ENCODE measurements around the gene OXSR1.
A peak's percentile ranks its signal among the peaks of the same experiment; 100 is the strongest.

The OXSR1 gene

DNA sequence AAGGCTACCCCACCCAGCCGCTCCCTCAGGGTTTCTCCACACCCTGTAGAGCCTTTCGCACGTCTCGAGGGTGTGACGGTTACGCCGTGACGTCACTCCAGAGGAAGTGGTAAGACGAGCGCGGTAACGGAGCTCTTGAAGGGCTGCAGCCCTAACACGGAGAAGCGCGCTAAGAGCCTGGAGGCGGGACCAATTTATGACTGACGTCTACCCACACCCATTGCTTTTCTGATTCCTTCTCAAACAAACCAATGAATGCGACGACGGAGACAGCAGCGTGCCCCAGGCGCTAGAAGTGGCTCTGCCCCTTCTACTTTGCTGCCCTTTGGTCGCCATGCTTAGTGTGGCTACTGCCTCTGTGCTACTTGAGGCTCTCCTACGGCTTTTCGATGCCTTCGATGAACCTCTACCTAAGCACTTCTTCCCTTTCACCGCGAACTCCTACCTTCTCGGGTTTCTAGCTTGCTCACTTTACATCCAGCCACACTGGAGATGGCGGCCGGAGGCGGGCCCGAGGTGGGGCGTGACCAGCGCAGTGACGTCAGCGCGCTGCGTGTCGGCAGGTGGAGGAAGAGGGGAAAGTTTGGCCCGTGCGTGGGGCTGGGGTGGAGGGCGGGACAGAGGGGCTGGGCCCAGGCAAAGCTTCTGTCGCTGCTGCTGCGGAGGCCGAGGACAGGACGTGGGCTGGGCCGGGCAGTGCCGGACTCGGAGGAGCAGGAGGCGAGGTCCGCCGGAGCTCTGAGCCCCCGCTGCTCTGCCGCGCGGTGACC, at the start of gene OXSR1:
Gene OXSR1 (plus strand): TSS at position 586 of the 770 bp plus-strand sequence. CDS start 340 bp downstream, outside the sequence.
- peak within 1 kb of the TSS; percentile 82 to 98 (median 92) for H3K9ac ChIP-seq
- H4K20me1 ChIP-seq: peaks cover 13 to 40% (median 35%) of the 10 kb centered on the region in 11 experiments; a peak in 19 of 22 replicates
- H3K4me3 ChIP-seq: peak within 1 kb of the TSS; percentile 89 to 97 (median 93)
- peak within 1 kb of the TSS; percentile 80 to 99 (median 96) for H3K4me2 ChIP-seq
- peak within 1 kb of the TSS; percentile 92 to 100 (median 96) for H3K27ac ChIP-seq
- no peaks in the 10 kb centered on the region; a peak in 1 of 22 replicates for H3K9me3 ChIP-seq (replicated peaks in 1 of 11)
- H3K4me1 ChIP-seq: peaks cover 28 to 57% (median 36%) of the 10 kb centered on the region in 10 experiments
- TF ChIP-seq Cebpa-rat (IDR thresholded peaks at IDR 0.05): no peak
- no peaks in the 10 kb centered on the region for H3K27me3 ChIP-seq
- 0 out of 22 replicates have a peak, but pooled peaks cover 0 to 6% (median 0%) of the 10 kb centered on the region in 11 experiments for H3K36me3 ChIP-seq

DNA sequence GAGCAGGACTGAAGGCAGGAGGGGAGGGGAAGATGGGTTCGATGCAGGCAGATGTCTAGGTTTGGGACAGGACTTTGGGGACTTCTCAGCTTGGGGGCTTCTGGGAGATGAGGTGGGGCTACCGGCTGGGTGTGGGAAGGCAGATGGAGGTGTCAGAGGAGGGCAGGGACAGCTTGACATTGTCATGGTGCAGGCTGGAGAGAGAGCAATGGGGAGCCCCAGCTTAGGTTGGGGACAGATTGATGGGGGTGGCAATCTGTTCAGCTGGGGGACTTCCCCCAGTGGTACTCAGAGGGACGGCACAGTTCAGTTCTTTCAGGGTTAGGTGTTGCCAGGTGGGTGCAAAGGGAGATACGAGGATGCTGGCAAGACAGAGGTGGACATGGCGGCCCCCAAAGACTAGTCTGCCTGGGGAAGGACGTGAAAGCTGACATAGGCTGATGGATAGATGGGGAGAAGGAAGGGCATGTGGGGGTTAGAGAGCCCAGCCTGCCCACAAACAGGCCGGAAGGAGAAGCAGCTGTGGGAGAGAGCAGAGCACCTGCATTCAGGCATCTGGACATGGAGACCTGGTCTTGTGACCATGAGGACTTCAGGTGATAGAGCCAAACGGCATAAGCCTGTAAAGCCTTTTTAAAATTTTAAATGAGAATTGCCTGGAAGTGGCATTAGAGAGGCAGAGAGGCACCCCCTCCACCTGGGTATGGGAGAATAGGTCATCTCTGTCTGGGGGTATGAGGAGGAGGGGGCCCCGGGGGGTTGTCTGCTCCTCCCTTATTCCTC, 49.5 kb upstream of the OXSR1 start:
- H3K4me3 ChIP-seq: peak overlapping the region in 1 of 10 experiments; percentile 39; a peak in 1 of 20 replicates
- no peaks in the 10 kb centered on the region for H3K9me3 ChIP-seq (replicated peaks in 1 of 11)
- H3K4me2 ChIP-seq: peak overlapping the region; percentile 29 to 95 (median 84)
- TF ChIP-seq Cebpa-rat (IDR thresholded peaks at IDR 0.05): no peak
- peaks cover 11 to 32% (median 21%) of the 10 kb centered on the region in 11 experiments for H3K36me3 ChIP-seq
- H3K27ac ChIP-seq: peak overlapping the region in 8 of 11 experiments; percentile 18 to 72 (median 50); a peak in 13 of 22 replicates
- H3K9ac ChIP-seq: peak overlapping the region in 8 of 11 experiments; percentile 30 to 66 (median 54); a peak in 13 of 22 replicates
- H3K27me3 ChIP-seq: peaks cover 0 to 18% (median 0%) of the 10 kb centered on the region in 11 experiments; a peak in 1 of 22 replicates
- peaks cover 0 to 66% (median 34%) of the 10 kb centered on the region in 11 experiments; a peak in 20 of 22 replicates for H4K20me1 ChIP-seq
- H3K4me1 ChIP-seq: peaks cover 22 to 43% (median 41%) of the 10 kb centered on the region in 10 experiments

DNA sequence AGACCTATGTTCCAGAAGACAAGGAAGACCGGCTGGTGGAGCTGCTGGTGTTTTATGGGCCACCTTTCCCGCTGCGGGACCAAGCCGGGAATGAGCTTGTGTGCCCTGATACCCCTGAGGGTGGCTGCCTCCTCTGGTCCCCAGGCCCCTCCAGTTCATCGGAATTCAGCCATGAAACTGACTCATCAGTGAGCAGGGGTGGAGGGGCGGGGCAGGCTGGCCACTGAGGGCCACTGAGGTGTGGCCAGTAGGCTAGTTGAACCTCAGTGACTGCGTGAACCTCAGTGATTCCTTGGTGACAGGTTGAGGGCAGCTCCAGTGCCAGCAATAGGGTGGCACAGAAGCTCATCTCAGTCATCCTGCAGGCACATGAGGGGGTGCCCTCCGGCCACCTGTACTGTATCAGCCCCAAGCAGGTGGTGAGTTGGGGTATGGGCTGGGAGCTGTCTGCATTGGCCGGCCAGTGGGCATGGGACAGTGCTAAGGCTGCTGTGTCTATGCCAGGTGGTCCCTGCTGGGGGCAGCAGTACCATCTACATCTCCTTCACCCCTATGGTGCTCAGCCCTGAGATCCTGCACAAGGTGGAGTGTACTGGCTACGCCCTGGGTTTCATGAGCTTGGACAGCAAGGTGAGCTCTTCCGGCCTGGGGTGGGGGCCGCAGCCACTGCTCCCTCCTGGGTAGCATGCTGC, 48.7 kb upstream of the OXSR1 start:
- Histone ChIP-seq H3K9ac (peak overlapping the region in 1 of 11 experiments; percentile 56; a peak in 1 of 22 replicates), H4K20me1 (peaks cover 2 to 74% (median 42%) of the 10 kb centered on the region in 11 experiments; a peak in 20 of 22 replicates), H3K27ac (peak overlapping the region in 1 of 11 experiments; percentile 72; a peak in 1 of 22 replicates), H3K4me1 (peaks cover 22 to 40% (median 37%) of the 10 kb centered on the region in 10 experiments), H3K4me2 (peak overlapping the region; percentile 29 to 95 (median 84); a peak in 21 of 22 replicates), H3K4me3 (no peak overlapping the region), H3K27me3 (peaks cover 0 to 18% (median 0%) of the 10 kb centered on the region in 11 experiments; a peak in 1 of 22 replicates), H3K9me3 (replicated peaks in 1 of 11) (no peaks in the 10 kb centered on the region), H3K36me3 (peaks cover 19 to 40% (median 28%) of the 10 kb centered on the region in 11 experiments)
- no peak for TF ChIP-seq Cebpa-rat (IDR thresholded peaks at IDR 0.05)

DNA sequence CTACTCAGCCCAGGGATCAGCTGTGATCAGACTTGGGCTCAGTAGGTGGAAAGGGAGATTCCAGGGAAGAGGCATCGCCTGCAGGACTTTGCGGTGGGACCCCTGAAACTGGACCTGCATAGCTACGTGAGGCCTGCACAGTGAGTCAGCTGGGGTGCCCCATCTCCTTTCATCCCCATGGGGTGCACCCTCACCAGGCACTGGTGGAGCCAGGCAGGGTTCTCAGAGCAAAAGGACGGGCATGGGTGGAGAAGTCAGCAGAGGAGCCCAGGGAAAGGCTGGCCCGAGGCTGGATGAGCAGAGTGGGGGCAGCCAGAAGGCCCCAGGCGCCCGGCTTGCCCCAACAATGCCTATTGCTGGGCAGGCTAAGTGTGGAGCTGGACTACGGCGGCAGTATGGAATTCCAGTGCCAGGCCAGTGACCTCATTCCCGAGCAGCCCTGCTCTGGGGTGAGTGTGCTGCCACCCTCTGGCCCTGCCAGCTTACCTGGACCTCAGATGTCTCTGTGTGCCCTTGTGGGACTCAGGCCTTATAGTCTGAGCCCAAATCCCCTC, 48.1 kb upstream of the OXSR1 start:
- no peak for TF ChIP-seq Cebpa-rat (IDR thresholded peaks at IDR 0.05)
- Histone ChIP-seq H3K27me3 (peaks cover 0 to 18% (median 0%) of the 10 kb centered on the region in 11 experiments; a peak in 1 of 22 replicates), H3K36me3 (peaks cover 25 to 46% (median 35%) of the 10 kb centered on the region in 11 experiments), H3K9ac (no peak overlapping the region), H4K20me1 (peaks cover 8 to 80% (median 48%) of the 10 kb centered on the region in 11 experiments; a peak in 20 of 22 replicates), H3K4me3 (no peak overlapping the region), H3K27ac (no peak overlapping the region), H3K4me1 (peaks cover 22 to 36% (median 34%) of the 10 kb centered on the region in 10 experiments), H3K9me3 (replicated peaks in 1 of 11) (no peaks in the 10 kb centered on the region), H3K4me2 (peak overlapping the region in 8 of 11 experiments; percentile 36 to 95 (median 84); a peak in 10 of 22 replicates)

DNA sequence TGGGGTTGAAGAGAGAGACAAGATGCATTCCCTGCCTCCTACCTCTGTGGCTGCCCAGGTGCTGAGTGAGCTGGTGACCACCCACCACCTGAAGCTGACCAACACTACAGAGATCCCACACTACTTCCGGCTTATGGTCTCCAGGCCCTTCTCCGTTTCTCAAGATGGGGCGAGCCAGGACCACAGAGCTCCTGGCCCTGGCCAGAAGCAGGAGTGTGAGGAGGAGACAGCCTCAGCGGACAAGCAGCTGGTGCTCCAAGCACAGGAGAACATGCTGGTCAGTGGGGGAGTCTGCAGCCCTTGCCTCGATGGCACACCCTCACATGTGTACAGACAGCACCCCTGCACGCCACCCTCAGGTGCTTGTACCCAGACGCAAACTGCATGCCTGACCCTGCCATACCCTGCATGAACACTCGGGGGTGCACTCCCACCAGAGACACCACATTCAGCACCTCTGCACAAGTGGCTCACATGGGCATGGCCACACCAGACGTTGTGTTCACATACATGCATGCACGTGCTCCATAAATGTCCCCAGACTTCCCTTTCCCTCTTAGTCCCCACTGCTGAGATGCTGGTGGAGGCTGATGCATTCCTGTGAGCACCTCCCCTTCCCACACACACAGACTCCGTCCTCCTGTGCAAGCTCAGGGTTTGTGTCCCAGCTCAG, 47.5 kb upstream of the OXSR1 start:
- H3K36me3 ChIP-seq: peaks cover 31 to 53% (median 41%) of the 10 kb centered on the region in 11 experiments
- no peak overlapping the region for H3K4me3 ChIP-seq
- no peak overlapping the region for H3K4me2 ChIP-seq
- H3K9me3 ChIP-seq (replicated peaks in 1 of 11): no peaks in the 10 kb centered on the region
- peaks cover 22 to 36% (median 34%) of the 10 kb centered on the region in 10 experiments for H3K4me1 ChIP-seq
- no peak for TF ChIP-seq Cebpa-rat (IDR thresholded peaks at IDR 0.05)
- H3K27me3 ChIP-seq: peaks cover 0 to 18% (median 0%) of the 10 kb centered on the region in 11 experiments; a peak in 1 of 22 replicates
- no peak overlapping the region for H3K9ac ChIP-seq
- H3K27ac ChIP-seq: no peak overlapping the region
- peaks cover 10 to 86% (median 52%) of the 10 kb centered on the region in 11 experiments; a peak in 20 of 22 replicates for H4K20me1 ChIP-seq

DNA sequence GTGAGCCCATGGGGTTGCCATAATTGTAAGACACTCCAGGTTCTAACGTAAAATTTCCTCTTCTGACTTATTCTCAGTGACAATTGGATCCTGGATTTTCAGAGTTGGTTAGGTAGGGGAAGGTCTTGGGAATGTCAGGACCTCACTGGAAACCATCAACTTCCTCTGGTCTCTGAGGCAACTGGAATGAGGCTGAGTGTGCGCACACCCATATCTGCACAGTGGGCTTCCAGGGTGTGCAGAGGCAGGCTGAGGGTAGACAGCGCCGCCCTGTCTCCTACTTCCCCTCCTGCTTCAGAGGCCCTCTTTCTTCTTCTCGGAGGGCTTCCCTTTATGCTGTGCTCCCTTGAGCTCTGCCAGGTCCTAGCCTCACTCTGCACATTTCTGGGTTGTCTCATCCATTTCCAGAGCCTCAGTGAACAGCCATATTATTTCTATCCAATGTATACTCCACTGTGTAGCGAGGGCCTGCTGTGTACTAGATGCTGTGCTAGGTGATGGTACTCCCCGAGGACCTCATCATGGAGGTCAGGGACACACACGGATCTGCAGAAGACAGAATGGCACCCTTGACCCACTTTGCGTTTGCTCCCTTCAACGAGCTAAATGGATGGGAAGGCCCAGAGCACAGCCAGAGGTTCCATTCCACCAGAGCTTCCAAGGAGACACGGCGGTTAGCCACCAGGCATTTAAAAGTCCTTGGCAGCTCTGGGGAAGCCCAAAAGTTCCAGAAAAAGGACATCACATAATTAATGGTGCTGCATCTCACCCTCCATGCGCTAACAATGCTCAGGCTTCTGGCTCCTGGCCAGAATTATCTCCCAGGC, 46.7 kb upstream of the OXSR1 start:
- Histone ChIP-seq H3K27me3 (peaks cover 0 to 18% (median 0%) of the 10 kb centered on the region in 11 experiments; a peak in 1 of 22 replicates), H3K9ac (no peak overlapping the region), H3K4me1 (peaks cover 22 to 36% (median 34%) of the 10 kb centered on the region in 10 experiments), H3K27ac (no peak overlapping the region), H3K4me3 (no peak overlapping the region), H3K36me3 (peaks cover 39 to 60% (median 49%) of the 10 kb centered on the region in 11 experiments), H3K9me3 (replicated peaks in 1 of 11) (no peaks in the 10 kb centered on the region), H4K20me1 (peaks cover 16 to 94% (median 59%) of the 10 kb centered on the region in 11 experiments; a peak in 20 of 22 replicates), H3K4me2 (no peak overlapping the region)
- no peak for TF ChIP-seq Cebpa-rat (IDR thresholded peaks at IDR 0.05)

DNA sequence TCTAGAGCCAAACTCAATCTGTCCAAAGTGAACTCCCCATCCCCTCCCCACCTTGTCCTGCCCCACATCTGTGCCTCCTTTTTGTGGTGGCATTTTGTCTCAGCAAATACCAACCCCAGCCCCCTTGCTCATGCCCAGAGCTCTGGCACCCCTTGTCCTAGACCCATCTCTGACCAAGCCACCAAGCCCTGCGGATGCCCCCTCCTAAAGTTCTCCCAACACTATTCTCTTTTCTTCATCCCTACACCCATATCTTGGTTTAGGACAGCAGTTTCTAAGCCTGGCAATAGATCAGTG, 46.1 kb upstream of the OXSR1 start:
- Histone ChIP-seq H3K36me3 (peaks cover 44 to 65% (median 54%) of the 10 kb centered on the region in 11 experiments), H3K4me1 (peaks cover 22 to 35% (median 29%) of the 10 kb centered on the region in 10 experiments), H3K9ac (no peak overlapping the region), H3K27me3 (peaks cover 0 to 18% (median 0%) of the 10 kb centered on the region in 11 experiments; a peak in 1 of 22 replicates), H3K27ac (no peak overlapping the region), H3K4me2 (no peak overlapping the region), H4K20me1 (peaks cover 20 to 99% (median 63%) of the 10 kb centered on the region in 11 experiments; a peak in 20 of 22 replicates), H3K9me3 (replicated peaks in 1 of 11) (no peaks in the 10 kb centered on the region), H3K4me3 (no peak overlapping the region)
- no peak for TF ChIP-seq Cebpa-rat (IDR thresholded peaks at IDR 0.05)
